ENCODE measurements around the gene TRPM8. TPM values are rescaled to one million over a fixed set of nuclear protein-coding genes. Genes with fewer than 3 reads are reported as not detected.

TRPM8 gene
- total and polyA plus RNA-seq, 2 donors (not counting 1 experiment from before 2014, with no cell fraction given), result 0.49 to 0.99 TPM

- H2AFZ ChIP-seq (ENCODE audit: low read length), result no peak overlapping the region
- H3K4me2 ChIP-seq (ENCODE audit: extremely low read depth, insufficient read depth, low read length), result no peak overlapping the region
- H4K20me1 ChIP-seq (ENCODE audit: control insufficient read depth, extremely low read depth, insufficient read depth, low read length), result no peaks in the 10 kb centered on the region
- H3K4me1 ChIP-seq (ENCODE audit: control insufficient read depth, extremely low read depth, insufficient read depth, low read length), result no peaks in the 10 kb centered on the region
- H3K27me3 ChIP-seq (ENCODE audit: control insufficient read depth, insufficient read depth, low read length), result no peaks in the 10 kb centered on the region
- H3K79me2 ChIP-seq (ENCODE audit: control insufficient read depth, insufficient read depth, low read length), result no peaks in the 10 kb centered on the region
- no peak for TF ChIP-seq EZH2 (IDR thresholded peaks at IDR 0.05; ENCODE audit: low read length, missing control alignments)
- TF ChIP-seq, protein P1, sequence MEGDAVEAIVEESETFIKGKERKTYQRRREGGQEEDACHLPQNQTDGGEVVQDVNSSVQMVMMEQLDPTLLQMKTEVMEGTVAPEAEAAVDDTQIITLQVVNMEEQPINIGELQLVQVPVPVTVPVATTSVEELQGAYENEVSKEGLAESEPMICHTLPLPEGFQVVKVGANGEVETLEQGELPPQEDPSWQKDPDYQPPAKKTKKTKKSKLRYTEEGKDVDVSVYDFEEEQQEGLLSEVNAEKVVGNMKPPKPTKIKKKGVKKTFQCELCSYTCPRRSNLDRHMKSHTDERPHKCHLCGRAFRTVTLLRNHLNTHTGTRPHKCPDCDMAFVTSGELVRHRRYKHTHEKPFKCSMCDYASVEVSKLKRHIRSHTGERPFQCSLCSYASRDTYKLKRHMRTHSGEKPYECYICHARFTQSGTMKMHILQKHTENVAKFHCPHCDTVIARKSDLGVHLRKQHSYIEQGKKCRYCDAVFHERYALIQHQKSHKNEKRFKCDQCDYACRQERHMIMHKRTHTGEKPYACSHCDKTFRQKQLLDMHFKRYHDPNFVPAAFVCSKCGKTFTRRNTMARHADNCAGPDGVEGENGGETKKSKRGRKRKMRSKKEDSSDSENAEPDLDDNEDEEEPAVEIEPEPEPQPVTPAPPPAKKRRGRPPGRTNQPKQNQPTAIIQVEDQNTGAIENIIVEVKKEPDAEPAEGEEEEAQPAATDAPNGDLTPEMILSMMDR (conservative IDR thresholded peaks at IDR 0.05 in 1 of 2, IDR thresholded peaks at IDR 0.05 in 1 of 2; ENCODE audit: low read depth in 1 of 2, low read length in 2 of 2), result no peak
- no peaks in the 10 kb centered on the region for H3K9me3 ChIP-seq (ENCODE audit: control insufficient read depth, insufficient read depth, low read depth, low read length)
- no peak overlapping the region for H3K4me3 ChIP-seq (replicated peaks in 1 of 4; ENCODE audit: control extremely low read depth in 1 of 4, insufficient read depth in 1 of 4, low read depth in 3 of 4, low read length in 4 of 4)
- no peak overlapping the region for H3K27ac ChIP-seq (ENCODE audit: insufficient read depth, low read length)
- no peak for DNase-seq (ENCODE audit: low read depth in 2 of 2)
- no peaks in the 10 kb centered on the region for H3K36me3 ChIP-seq (ENCODE audit: control insufficient read depth, insufficient read depth, low read length)
- H3K9ac ChIP-seq (ENCODE audit: insufficient read depth, low read length), result no peak overlapping the region
These were observed 144.6 kb downstream of the TRPM8 start for GRCh38 chr2:234061624-234062257.

DNA sequence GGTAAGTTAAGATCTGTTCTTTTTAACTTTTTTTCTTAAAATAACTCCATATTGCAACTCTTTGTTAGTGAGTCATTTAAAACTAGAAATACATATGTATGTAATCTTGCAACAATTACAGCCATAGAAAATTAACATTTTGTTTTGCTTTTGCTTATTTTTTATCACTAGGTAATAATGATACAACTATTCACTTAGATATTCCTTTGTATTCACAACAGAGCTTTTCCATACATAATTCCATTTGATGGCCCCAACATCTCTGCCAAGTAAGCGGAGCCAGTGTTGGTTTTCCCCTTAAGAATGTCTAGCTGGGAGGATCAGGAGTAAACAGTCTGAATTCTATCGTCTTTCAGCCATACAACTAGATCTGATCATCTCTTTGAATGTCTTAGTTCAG is 149.4 kb downstream of the TRPM8 start:
- Histone ChIP-seq H3K79me2 (ENCODE audit: control insufficient read depth, insufficient read depth, low read length) (no peaks in the 10 kb centered on the region), H3K9ac (ENCODE audit: insufficient read depth, low read length) (no peak overlapping the region), H3K4me2 (ENCODE audit: extremely low read depth, insufficient read depth, low read length) (no peak overlapping the region), H2AFZ (ENCODE audit: low read length) (no peak overlapping the region), H3K4me1 (ENCODE audit: control insufficient read depth, extremely low read depth, insufficient read depth, low read length) (no peaks in the 10 kb centered on the region), H3K27me3 (ENCODE audit: control insufficient read depth, insufficient read depth, low read length) (no peaks in the 10 kb centered on the region), H3K4me3 (replicated peaks in 1 of 4; ENCODE audit: control extremely low read depth in 1 of 4, insufficient read depth in 1 of 4, low read depth in 3 of 4, low read length in 4 of 4) (no peak overlapping the region), H4K20me1 (ENCODE audit: control insufficient read depth, extremely low read depth, insufficient read depth, low read length) (no peaks in the 10 kb centered on the region), H3K27ac (ENCODE audit: insufficient read depth, low read length) (no peak overlapping the region), H3K36me3 (ENCODE audit: control insufficient read depth, insufficient read depth, low read length) (no peaks in the 10 kb centered on the region), H3K9me3 (ENCODE audit: control insufficient read depth, insufficient read depth, low read depth, low read length) (no peaks in the 10 kb centered on the region)
- TF ChIP-seq EZH2 (IDR thresholded peaks at IDR 0.05; ENCODE audit: low read length, missing control alignments), result no peak
- TF ChIP-seq, protein P1 (conservative IDR thresholded peaks at IDR 0.05 in 1 of 2, IDR thresholded peaks at IDR 0.05 in 1 of 2; ENCODE audit: low read depth in 1 of 2, low read length in 2 of 2), result no peak
- DNase-seq (ENCODE audit: low read depth in 2 of 2), result no peak

Other genes starting within 250 kb of the TRPM8 start
- gene UGT1A9, start 245.5 kb upstream of the TRPM8 start, total RNA-seq, result not detected in 2 replicates
- gene UGT1A9, start 245.5 kb upstream of the TRPM8 start, polyA plus RNA-seq, result not detected in 2 replicates
- not detected in 2 replicates for gene UGT1A7, start 235.5 kb upstream of the TRPM8 start, total RNA-seq
- not detected in 2 replicates for gene UGT1A7, start 235.5 kb upstream of the TRPM8 start, polyA plus RNA-seq
- not detected in 2 replicates for gene UGT1A6, start 224.5 kb upstream of the TRPM8 start, total RNA-seq
- not detected in 2 replicates for gene UGT1A6, start 224.5 kb upstream of the TRPM8 start, polyA plus RNA-seq
- not detected in 2 replicates for gene UGT1A5, start 204.5 kb upstream of the TRPM8 start, total RNA-seq
- not detected in 2 replicates for gene UGT1A5, start 204.5 kb upstream of the TRPM8 start, polyA plus RNA-seq
- gene UGT1A4, start 198.6 kb upstream of the TRPM8 start, total RNA-seq, result not detected in 2 replicates
- not detected in 2 replicates for gene UGT1A4, start 198.6 kb upstream of the TRPM8 start, polyA plus RNA-seq
- gene UGT1A3, start 188.3 kb upstream of the TRPM8 start, total RNA-seq, result not detected in 2 replicates
- not detected in 2 replicates for gene UGT1A3, start 188.3 kb upstream of the TRPM8 start, polyA plus RNA-seq
- gene UGT1A1, start 157.1 kb upstream of the TRPM8 start, total RNA-seq, result not detected in 2 replicates
- gene UGT1A1, start 157.1 kb upstream of the TRPM8 start, polyA plus RNA-seq, result not detected in 2 replicates
- gene MROH2A, start 139.0 kb upstream of the TRPM8 start, total RNA-seq, result not detected in 2 replicates
- not detected in 2 replicates for gene MROH2A, start 139.0 kb upstream of the TRPM8 start, polyA plus RNA-seq
- 0.26 and 5.8 TPM in 2 replicates for gene HJURP, start 62.8 kb upstream of the TRPM8 start, total RNA-seq
- 6.2 and 28.3 TPM in 2 replicates for gene HJURP, start 62.8 kb upstream of the TRPM8 start, polyA plus RNA-seq
- not detected in 2 replicates for gene SPP2, start 133.3 kb downstream of the TRPM8 start, total RNA-seq
- not detected in 2 replicates for gene SPP2, start 133.3 kb downstream of the TRPM8 start, polyA plus RNA-seq